IMR-90 (cell line): Measurements from ENCODE around the gene CARMIL1.

Experiments used
- CTCF ChIP-seq: conservative IDR thresholded peaks from 2 replicates; pipeline ENCODE4 v1.5.1; 2012; ENCODE audit warnings: mild to moderate bottlenecking, low read depth, low read length, improper control_type of control experiment
- ELK1 ChIP-seq: fragments of 150-350 bp; IDR thresholded peaks from 2 replicates; pipeline ENCODE4 v1.6.1; 2016; ENCODE audit warnings: low read depth, mild to moderate bottlenecking, low read length, moderate library complexity, borderline replicate concordance
- POLR2A ChIP-seq: IDR thresholded peaks from 2 replicates; pipeline ENCODE4 v1.6.1; 2012; ENCODE audit warnings: mild to moderate bottlenecking, low read depth, low read length
- RCOR1 ChIP-seq: IDR thresholded peaks from 2 replicates; pipeline ENCODE4 v1.6.1; 2012; ENCODE audit warnings: mild to moderate bottlenecking, low read length, improper control_type of control experiment; ENCODE audit not compliant: insufficient replicate concordance
- RFX5 ChIP-seq: IDR thresholded peaks from 2 replicates; pipeline ENCODE4 v1.8.0; 2012; ENCODE audit warnings: low read depth, mild to moderate bottlenecking, low read length, moderate library complexity

- TF ChIP-seq CTCF (no peak), RCOR1 (no peak), RFX5 (no peak), ELK1 (no peak), POLR2A (no peak)
These were observed 72.3 kb downstream of the CARMIL1 start for GRCh38 chr6:25351485-25351884.
